Activated CD4-positive, alpha-beta memory T cell treated with anti-CD3 and anti-CD28 coated beads for 36 hours (primary cell): ENCODE data around the gene DNAH17. TPM values are rescaled to one million over a fixed set of nuclear protein-coding genes. Genes with fewer than 3 reads are reported as not detected.

Experiments used
- CTCF ChIA-PET: fragments of 350-600 bp; sonication (Branson Sonifier 250); formaldehyde crosslinking; loops from one replicate; lab custom pipeline; 2021; ENCODE audit warnings: antibody characterized with exemption, inconsistent platforms; lab: Charles Lee
- POLR2A ChIA-PET: fragments of 350-600 bp; sonication (Branson Sonifier 250); formaldehyde crosslinking; loops from one replicate; lab custom pipeline; 2021; ENCODE audit warnings: antibody characterized with exemption; lab: Charles Lee
- DNase-seq: peaks from one replicate; pipeline ENCODE4 v3.0.0-alpha.2; 2020
- H3K27ac Mint-ChIP-seq: one replicate; pipeline ENCODE4 v1.8.0; 2021; ENCODE audit warnings: mixed read lengths
- H3K27me3 Mint-ChIP-seq: one replicate; pipeline ENCODE4 v1.8.0; 2021; ENCODE audit warnings: mixed read lengths
- H3K36me3 Mint-ChIP-seq: one replicate; pipeline ENCODE4 v1.8.0; 2021; ENCODE audit warnings: mixed read lengths
- H3K4me1 Mint-ChIP-seq: one replicate; pipeline ENCODE4 v1.8.0; 2021; ENCODE audit warnings: low read depth, mixed read lengths
- H3K4me3 Mint-ChIP-seq: one replicate; pipeline ENCODE4 v1.8.0; 2021; ENCODE audit warnings: mild to moderate bottlenecking, mixed read lengths
- H3K9me3 Mint-ChIP-seq: one replicate; pipeline ENCODE4 v1.8.0; 2021; ENCODE audit warnings: mixed read lengths
- intact Hi-C: fragments of 100-400 bp; cut with micrococcal nuclease; formaldehyde crosslinking; loops from one replicate; pipeline ENCODE4 v1.15.1; 2023
- total RNA-seq, 2 experiments: library from RNA; stranded (reverse); gene quantifications; one replicate each; pipeline ENCODE4 v1.2.3, GENCODE V29; 2021

DNAH17 gene
- total RNA-seq, 2 experiments from 2014 or later = 0.21 to 0.29 TPM

- no peak for DNase-seq
- H3K4me1 Mint-ChIP-seq = no peaks in the 10 kb centered on the region
- no peak overlapping the region for H3K4me3 Mint-ChIP-seq
- H3K27ac Mint-ChIP-seq = no peak overlapping the region
- POLR2A ChIA-PET = no interaction called here
- no peaks in the 10 kb centered on the region for H3K36me3 Mint-ChIP-seq
- CTCF ChIA-PET = interaction anchor here (1.1 to 1.3 kb wide), 3 partner anchors 10 to 75 kb away, joined by 3 to 4 read pairs (median 4); no protein-coding TSS in a partner anchor
- no peaks in the 10 kb centered on the region for H3K27me3 Mint-ChIP-seq
- no peaks in the 10 kb centered on the region for H3K9me3 Mint-ChIP-seq
- intact Hi-C loops = no loop called here
These were observed 141.7 kb downstream of the DNAH17 start for GRCh38 chr17:78435330-78436005.

DNA sequence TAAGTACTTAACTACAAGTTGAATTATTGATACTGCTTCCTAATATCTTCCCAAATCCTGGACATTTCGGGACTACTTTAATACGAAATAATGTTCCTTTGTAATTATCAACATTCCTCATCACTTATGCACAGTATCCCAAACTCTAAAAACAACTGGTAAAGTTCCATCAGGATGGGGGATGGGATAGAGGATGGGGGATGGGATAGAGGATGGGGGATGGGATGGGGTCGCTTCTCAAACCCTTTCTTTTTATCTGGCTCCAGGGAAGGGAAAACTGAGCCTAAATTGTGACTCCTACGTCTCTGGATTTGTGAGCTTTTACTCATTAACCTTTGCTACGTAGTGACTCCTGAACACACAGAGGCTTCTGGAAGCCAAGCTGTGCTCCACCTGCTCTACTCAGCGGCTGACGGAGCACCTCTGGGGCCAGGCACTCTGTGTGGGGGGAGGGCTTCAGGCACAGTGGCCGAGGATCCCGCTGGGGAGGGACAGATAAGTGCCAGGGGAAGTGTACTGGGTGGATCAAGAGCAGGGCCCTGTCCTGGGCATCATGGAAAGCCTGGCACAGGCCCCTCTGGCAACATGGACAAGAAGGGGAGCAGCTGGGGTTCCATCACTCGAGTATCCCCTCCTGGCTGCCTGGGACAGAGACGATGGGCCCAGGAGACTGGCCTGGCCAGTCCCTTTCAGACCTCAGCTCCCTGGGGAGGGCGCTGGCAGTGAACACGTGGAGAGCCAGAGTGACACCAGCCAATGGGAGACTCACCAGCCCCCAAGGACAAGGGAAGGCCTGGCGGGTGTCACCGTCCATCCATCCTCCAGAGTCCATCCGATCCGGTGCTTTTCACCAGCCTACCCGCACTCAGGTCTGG, 142.5 kb downstream of the DNAH17 start:
- ChIA-PET CTCF (interaction anchor here (1.1 to 1.2 kb wide), 2 partner anchors 22 to 74 kb away, joined by 3 to 4 read pairs; no protein-coding TSS in a partner anchor), POLR2A (no interaction called here)
- H3K4me1 Mint-ChIP-seq = no peaks in the 10 kb centered on the region

DNA sequence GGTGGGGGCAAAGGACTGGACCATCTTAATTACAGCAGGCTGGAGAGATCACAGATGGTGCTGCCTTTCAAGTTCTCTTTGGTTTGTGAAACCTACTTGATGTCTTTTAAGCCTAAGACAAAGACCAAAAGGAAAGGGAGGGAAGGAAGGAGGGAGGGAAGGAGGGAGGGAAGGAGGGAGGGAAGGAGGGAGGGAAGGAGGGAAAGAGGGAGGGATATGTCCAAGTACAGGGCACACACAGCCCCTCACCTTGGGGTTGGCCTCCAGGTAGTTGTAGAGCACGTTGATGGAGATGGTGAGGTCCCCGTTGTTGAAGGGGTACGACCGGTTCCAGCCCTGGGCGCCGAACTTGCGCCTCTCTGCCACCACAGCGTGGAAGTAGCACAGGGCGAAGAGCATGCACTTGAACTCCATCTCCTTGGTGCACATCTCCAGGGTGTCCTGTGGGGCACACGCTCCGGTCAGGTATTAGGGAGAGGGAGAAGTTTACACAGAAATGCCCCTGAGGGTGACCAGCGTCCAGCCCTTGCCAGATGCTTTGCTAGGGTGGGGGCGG, 143.3 kb downstream of the DNAH17 start:
- Mint-ChIP-seq H3K36me3 (peaks cover 4% of the 10 kb centered on the region), H3K27ac (no peak overlapping the region), H3K4me3 (no peak overlapping the region), H3K27me3 (no peaks in the 10 kb centered on the region), H3K9me3 (no peaks in the 10 kb centered on the region), H3K4me1 (no peaks in the 10 kb centered on the region)
- no peak for DNase-seq
- ChIA-PET POLR2A (no interaction called here), CTCF (interaction anchor here (0.5 to 1.1 kb wide), 2 partner anchors 12 to 73 kb away, joined by 3 read pairs; no protein-coding TSS in a partner anchor)
- intact Hi-C loops = no loop called here

More for the DNA sequence above, 142.5 kb downstream of the DNAH17 start:
- H3K4me3 Mint-ChIP-seq = no peak overlapping the region
- peaks cover 2% of the 10 kb centered on the region for H3K36me3 Mint-ChIP-seq
- DNase-seq = no peak
- no peak overlapping the region for H3K27ac Mint-ChIP-seq
- no peaks in the 10 kb centered on the region for H3K9me3 Mint-ChIP-seq
- intact Hi-C loops = no loop called here
- no peaks in the 10 kb centered on the region for H3K27me3 Mint-ChIP-seq

GRCh38 chr17:78433013-78433727, 144.0 kb downstream of the DNAH17 start:
- POLR2A ChIA-PET = no interaction called here

GRCh38 chr17:78432226-78433012, 144.8 kb downstream of the DNAH17 start:
- CTCF ChIA-PET = no interaction called here
- Mint-ChIP-seq H3K4me3 (no peak overlapping the region), H3K27me3 (no peaks in the 10 kb centered on the region), H3K36me3 (peaks cover 7% of the 10 kb centered on the region), H3K9me3 (no peaks in the 10 kb centered on the region), H3K27ac (no peak overlapping the region), H3K4me1 (no peaks in the 10 kb centered on the region)
- POLR2A ChIA-PET = no interaction called here
- intact Hi-C loops = no loop called here
- no peak for DNase-seq

More at GRCh38 chr17:78433013-78433727, 144.0 kb downstream of the DNAH17 start:
- CTCF ChIA-PET = no interaction called here
- DNase-seq = no peak
- Mint-ChIP-seq H3K27me3 (no peaks in the 10 kb centered on the region), H3K4me1 (no peaks in the 10 kb centered on the region), H3K27ac (no peak overlapping the region), H3K36me3 (peaks cover 6% of the 10 kb centered on the region), H3K9me3 (no peaks in the 10 kb centered on the region), H3K4me3 (no peak overlapping the region)
- intact Hi-C loops = no loop called here

- Mint-ChIP-seq H3K27ac (no peak overlapping the region), H3K36me3 (peaks cover 15% of the 10 kb centered on the region), H3K9me3 (no peaks in the 10 kb centered on the region), H3K4me3 (no peak overlapping the region), H3K4me1 (no peaks in the 10 kb centered on the region), H3K27me3 (no peaks in the 10 kb centered on the region)
- ChIA-PET CTCF (interaction anchor here (0.5 kb wide), 1 partner anchor 142 kb away, joined by 3 read pairs; no protein-coding TSS in a partner anchor), POLR2A (no interaction called here)
- no peak for DNase-seq
- intact Hi-C loops = no loop called here
These were observed 145.6 kb downstream of the DNAH17 start for GRCh38 chr17:78431692-78431958.

DNA sequence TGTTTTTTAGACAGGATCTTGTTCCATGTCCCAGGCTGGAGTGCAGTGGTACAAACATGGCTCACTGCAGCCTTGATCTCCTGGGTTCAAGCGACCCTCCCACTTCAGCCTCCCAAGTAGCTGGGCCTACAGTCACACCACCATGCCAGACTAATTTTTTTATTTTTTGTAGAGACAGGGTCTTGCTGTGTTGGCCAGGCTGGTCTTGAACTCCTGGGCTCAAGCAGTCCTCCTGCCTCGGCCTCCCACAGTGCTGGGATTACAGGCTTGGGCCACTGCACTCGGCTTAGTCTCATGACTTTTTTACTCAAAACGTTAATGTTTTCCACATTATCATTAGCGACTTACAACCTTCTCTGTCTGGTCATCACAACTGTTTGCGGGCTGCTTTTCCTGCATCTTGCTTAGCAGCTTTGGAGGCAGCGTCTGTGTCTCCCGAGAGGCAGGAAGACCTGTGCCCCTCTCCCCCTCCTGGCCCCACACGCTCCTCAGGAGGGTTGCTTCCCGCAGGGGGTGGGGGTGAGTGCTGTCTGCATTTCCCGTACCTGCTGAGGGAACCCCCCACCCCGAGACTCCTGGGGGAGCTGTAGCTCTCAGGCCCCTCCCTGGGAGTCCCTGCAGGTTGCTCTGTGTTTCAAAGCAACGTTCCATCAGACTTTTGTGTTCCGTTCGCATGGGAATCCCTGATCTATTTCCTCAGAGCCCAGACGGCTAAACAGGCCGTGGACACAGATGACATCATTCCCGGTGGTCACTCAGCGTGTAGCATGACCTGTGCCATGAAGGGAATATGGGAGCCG, 146.1 kb downstream of the DNAH17 start:
- Mint-ChIP-seq H3K27me3 (no peaks in the 10 kb centered on the region), H3K27ac (no peak overlapping the region), H3K4me1 (no peaks in the 10 kb centered on the region), H3K9me3 (no peaks in the 10 kb centered on the region), H3K36me3 (peaks cover 15% of the 10 kb centered on the region), H3K4me3 (no peak overlapping the region)
- ChIA-PET POLR2A (no interaction called here), CTCF (interaction anchor here (0.5 to 1.6 kb wide), 2 partner anchors 9 to 142 kb away, joined by 3 to 5 read pairs; no protein-coding TSS in a partner anchor)
- intact Hi-C loops = no loop called here
- no peak for DNase-seq

DNA sequence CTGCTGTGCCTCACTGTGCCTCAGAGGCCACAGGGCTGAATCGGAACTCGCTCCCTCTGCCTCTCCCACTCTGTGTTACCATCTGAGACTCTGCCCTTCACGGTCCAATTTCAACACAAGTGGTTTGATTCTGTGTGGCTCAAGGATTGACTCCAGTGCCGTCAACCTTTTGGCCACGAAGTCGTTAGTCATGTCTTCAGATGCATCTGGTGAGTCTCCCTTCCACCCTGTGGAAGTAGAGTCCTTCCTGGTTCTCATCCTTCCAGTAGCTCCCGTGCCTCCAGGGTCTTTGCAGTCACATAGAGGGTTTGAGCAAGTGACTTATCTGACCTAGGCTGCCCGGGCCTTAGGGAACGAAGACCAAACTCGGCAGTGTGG, 147.6 kb downstream of the DNAH17 start:
- no peaks in the 10 kb centered on the region for H3K27me3 Mint-ChIP-seq
- DNase-seq = no peak
- no peak overlapping the region for H3K27ac Mint-ChIP-seq
- H3K4me1 Mint-ChIP-seq = no peaks in the 10 kb centered on the region
- intact Hi-C loops = no loop called here
- no peak overlapping the region for H3K4me3 Mint-ChIP-seq
- no peaks in the 10 kb centered on the region for H3K9me3 Mint-ChIP-seq
- POLR2A ChIA-PET = no interaction called here
- CTCF ChIA-PET = interaction anchor here (1.6 kb wide), 1 partner anchor 8 kb away, joined by 5 read pairs; no protein-coding TSS in a partner anchor
- peaks cover 22% of the 10 kb centered on the region for H3K36me3 Mint-ChIP-seq

DNA sequence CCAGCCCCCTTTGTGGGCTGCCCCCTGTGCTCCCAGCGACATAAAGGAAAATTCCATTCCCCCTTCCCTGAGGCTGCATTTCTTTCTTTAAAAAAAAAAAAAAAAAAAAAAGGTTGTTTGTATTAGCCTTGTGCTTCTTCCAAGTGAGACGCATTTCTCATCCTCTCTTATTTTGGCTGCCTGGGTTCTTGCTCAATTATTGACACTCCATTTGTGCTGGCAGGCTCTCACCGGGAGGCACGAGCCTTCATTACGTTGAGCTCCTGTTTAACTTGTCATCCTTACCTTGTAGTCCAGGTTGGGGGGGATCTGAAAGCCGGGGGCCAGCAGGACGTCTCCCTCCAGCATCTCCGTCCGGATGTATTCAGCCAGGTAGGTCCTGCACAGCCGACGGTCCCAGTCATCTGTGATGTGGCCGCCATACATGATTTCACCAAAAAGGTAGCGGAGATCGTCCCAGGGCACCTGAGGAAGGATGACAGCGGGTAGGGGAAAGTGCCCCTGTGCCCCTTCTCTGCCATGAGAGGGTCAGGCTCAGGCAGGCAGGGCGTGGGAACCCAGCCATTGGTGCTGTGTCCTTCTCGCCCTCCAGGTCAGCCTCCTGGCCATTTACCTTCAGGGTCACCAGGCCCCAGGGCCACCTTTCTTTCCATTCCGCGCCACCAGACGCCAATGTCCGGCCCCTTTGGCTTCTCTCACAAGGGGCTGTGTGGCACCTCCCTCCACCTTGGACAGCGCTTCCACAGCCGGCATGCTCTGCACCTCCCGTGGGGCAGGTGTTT, 148.2 kb downstream of the DNAH17 start:
- DNase-seq = no peak
- intact Hi-C loops = no loop called here
- Mint-ChIP-seq H3K4me3 (no peak overlapping the region), H3K36me3 (peaks cover 26% of the 10 kb centered on the region), H3K9me3 (no peaks in the 10 kb centered on the region), H3K27me3 (no peaks in the 10 kb centered on the region), H3K27ac (no peak overlapping the region), H3K4me1 (no peaks in the 10 kb centered on the region)
- ChIA-PET POLR2A (no interaction called here), CTCF (no interaction called here)

DNA sequence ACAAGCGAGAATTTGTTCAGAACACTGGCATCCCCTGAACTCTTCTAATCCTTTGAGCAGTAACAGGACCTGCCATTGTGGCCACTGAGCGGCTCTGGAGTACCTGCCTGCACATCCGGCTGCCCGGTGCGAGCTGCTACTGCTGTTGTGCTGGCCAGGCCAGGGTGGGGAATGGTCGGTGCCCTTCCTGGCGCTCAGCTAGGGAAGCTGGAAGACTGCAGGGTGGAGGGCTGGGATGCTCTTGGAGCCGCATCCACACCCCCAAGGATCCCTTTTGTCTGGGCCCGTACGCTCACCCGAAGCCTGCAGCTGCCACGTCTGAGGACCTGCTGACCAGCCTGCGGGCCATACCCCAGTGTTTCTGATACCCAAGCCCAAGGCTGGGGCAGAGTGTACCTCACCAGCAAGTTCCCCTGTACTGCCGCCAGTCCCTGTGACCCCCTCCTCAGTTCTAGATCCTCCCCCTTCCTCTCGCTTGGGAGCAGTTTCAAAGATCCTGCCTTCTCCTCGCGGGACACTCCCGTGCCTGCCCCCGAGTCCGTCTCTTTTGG, 149.1 kb downstream of the DNAH17 start:
- intact Hi-C loops = no loop called here
- ChIA-PET CTCF (no interaction called here), POLR2A (no interaction called here)
- Mint-ChIP-seq H3K27ac (no peak overlapping the region), H3K4me1 (no peaks in the 10 kb centered on the region), H3K27me3 (no peaks in the 10 kb centered on the region), H3K4me3 (no peak overlapping the region), H3K36me3 (peaks cover 30% of the 10 kb centered on the region), H3K9me3 (no peaks in the 10 kb centered on the region)
- no peak for DNase-seq
